Tibial artery (tissue), 4 donors: Measurements from ENCODE around the gene VSTM2L.
"Not testable (repeated sequence)": the region's sequence is repeated elsewhere in the genome, so short reads cannot be mapped to it uniquely, and the experiment has no call there.

Source experiments
- DNase-seq, 2 donors: peaks; one replicate each; pipeline ENCODE4 v3.0.0-alpha.2; 2019
- H3K27ac ChIP-seq, 2 donors: fragments of 200-600 bp; sonication (generic) in 1 of 2; 1 replicate in 1 of 2; 2 replicates in 1 of 2; pipeline ENCODE4 v1.5.1; 2018 to 2019; ENCODE audit warnings: mild to moderate bottlenecking in 1 of 2
- H3K27me3 ChIP-seq, 2 donors: fragments of 200-600 bp; sonication (generic) in 1 of 2; one replicate each; pipeline versions ENCODE4 v1.5.1 to v1.6.0; 2016 to 2019
- H3K36me3 ChIP-seq, 3 donors: fragments of 200-600 bp; sonication (generic) in 2 of 3; one replicate each; pipeline ENCODE4 v1.5.1; 2016 to 2019; ENCODE audit warnings: mild to moderate bottlenecking in 2 of 3
- H3K4me1 ChIP-seq, 4 donors: fragments of 200-600 bp; sonication (generic) in 2 of 4; 1 replicate in 3 of 4; 2 replicates in 1 of 4; pipeline ENCODE4 v1.5.1; 2016 to 2019
- H3K4me3 ChIP-seq, 2 donors: fragments of 200-600 bp; sonication (generic) in 1 of 2; 1 replicate in 1 of 2; 2 replicates in 1 of 2; pipeline ENCODE4 v1.5.1; 2018 to 2019; ENCODE audit warnings: mild to moderate bottlenecking in 2 of 2
- H3K9me3 ChIP-seq, 3 donors: fragments of 200-600 bp; sonication (generic) in 1 of 3; one replicate each; pipeline ENCODE4 v1.5.1; 2016 to 2019
- CTCF ChIP-seq, 2 experiments: fragments of 200-600 bp in 1 of 2; fragments of 450-650 bp in 1 of 2; IDR thresholded peaks; one replicate each; pipeline ENCODE4 v1.5.1; 2017 to 2019; ENCODE audit warnings: antibody characterized with exemption in 2 of 2, mild to moderate bottlenecking in 1 of 2, moderate library complexity in 1 of 2
- intact Hi-C: fragments of 100-400 bp; cut with DNase I; formaldehyde crosslinking; loops from one replicate; pipeline ENCODE4 v1.15.0; 2023; ENCODE audit warnings: low total_unique reads

Gene VSTM2L

GRCh38 chr20:37958856-37959520 lies 56.1 kb downstream of the VSTM2L start:
- intact Hi-C loops = no loop called here
- Histone ChIP-seq H3K36me3 (no peaks in the 10 kb centered on the region), H3K27me3 (no peaks in the 10 kb centered on the region), H3K27ac (no peak overlapping the region), H3K4me1 (no peaks in the 10 kb centered on the region), H3K9me3 (peaks cover 0 to 4% (median 0%) of the 10 kb centered on the region in 3 donors), H3K4me3 (no peak overlapping the region)
- peak in 1 of 2 donors; percentile 2 for DNase-seq
- no peak for TF ChIP-seq CTCF (IDR thresholded peaks at IDR 0.05)

DNA sequence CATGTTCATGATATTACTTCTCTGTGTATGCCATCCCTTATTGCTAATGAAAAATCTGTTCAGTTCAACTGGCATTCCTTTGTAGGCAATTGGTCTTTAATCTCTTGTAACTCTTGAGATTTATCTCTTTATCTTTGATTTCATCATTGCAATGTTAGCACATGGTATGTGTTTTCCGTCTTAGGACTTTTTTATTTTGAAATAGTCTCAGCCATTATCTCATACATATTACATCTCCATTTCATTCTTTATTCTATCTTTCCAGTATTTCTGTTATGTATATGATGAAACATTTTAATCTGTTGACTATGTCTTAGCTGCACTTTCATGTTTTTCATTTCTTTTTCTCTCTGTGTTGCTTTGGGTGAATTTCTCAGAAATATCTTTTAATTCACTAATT lies 58.1 kb downstream of the VSTM2L start:
- Histone ChIP-seq H3K4me3 (no peak overlapping the region), H3K27me3 (no peaks in the 10 kb centered on the region), H3K9me3 (peaks cover 0 to 4% (median 2%) of the 10 kb centered on the region in 3 donors), H3K27ac (no peak overlapping the region), H3K36me3 (no peaks in the 10 kb centered on the region), H3K4me1 (no peaks in the 10 kb centered on the region)
- no peak for TF ChIP-seq CTCF (IDR thresholded peaks at IDR 0.05)
- intact Hi-C loops = no loop called here
- DNase-seq = no peak

DNA sequence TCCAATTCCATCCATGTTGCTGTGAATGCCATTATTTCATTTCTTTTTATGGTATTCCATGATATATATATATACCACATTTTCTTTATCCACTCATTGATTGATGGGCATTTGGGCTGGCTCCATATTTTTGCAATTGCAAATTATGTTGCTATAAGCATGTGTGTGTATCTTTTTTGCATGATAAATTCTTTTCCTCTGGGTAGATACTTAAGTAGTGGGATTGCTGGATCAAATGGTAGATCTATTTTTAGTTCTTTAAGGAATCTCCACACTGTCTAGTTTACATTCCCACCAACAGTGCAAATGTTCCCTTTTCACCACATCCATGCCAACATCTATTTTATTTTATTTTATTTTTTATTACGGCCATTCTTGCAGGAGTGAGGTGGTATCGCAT lies 60.6 kb downstream of the VSTM2L start:
- peaks cover 0 to 20% (median 14%) of the 10 kb centered on the region in 3 donors for H3K9me3 ChIP-seq
- intact Hi-C loops, H3K36me3 ChIP-seq, DNase-seq, H3K4me1 ChIP-seq, H3K27me3 ChIP-seq, H3K4me3 ChIP-seq, H3K27ac ChIP-seq: not testable (repeated sequence)

DNA sequence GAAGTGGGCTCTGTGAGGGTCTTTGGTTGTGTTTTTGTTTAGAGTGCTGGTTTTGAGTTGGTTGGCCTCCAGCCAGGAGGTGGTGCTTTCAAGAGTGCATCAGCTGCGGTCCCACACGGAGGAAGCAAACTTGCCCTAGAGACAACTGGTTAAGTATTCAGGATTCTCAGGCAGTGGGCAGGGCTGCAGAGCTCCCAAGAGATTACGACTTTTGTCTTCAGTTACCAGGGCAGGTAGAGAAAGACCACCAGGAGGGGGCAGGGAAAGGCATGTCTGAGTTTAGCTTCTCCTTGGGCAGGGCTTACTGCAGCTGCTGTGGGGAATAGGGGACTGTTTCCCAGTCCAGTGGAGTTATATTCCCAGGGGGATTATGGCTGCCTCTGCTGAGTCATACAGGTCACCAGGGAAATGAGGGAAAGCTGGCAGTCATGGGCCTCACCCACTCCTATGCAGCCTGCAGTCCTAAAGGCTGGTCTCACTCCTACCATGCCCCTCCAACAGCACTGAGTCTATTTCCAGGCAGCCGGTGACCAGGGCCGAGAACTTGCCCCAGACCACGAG lies 66.0 kb downstream of the VSTM2L start:
- peaks cover 0 to 19% (median 3%) of the 10 kb centered on the region in 4 donors for H3K4me1 ChIP-seq
- no peak overlapping the region for H3K27ac ChIP-seq
- no peaks in the 10 kb centered on the region for H3K36me3 ChIP-seq
- no peak overlapping the region for H3K4me3 ChIP-seq
- intact Hi-C loops = no loop called here
- no peak for TF ChIP-seq CTCF (IDR thresholded peaks at IDR 0.05)
- H3K9me3 ChIP-seq = peaks cover 0 to 23% (median 17%) of the 10 kb centered on the region in 3 donors
- no peaks in the 10 kb centered on the region for H3K27me3 ChIP-seq
- DNase-seq = peak in 1 of 2 donors; percentile 71

GRCh38 chr20:37969949-37970855 lies 67.3 kb downstream of the VSTM2L start:
- H3K27me3 ChIP-seq = no peaks in the 10 kb centered on the region
- no peaks in the 10 kb centered on the region for H3K36me3 ChIP-seq
- H3K9me3 ChIP-seq = peaks cover 0 to 23% (median 17%) of the 10 kb centered on the region in 3 donors
- TF ChIP-seq CTCF (IDR thresholded peaks at IDR 0.05) = no peak
- H3K4me3 ChIP-seq = no peak overlapping the region
- peaks cover 0 to 19% (median 3%) of the 10 kb centered on the region in 4 donors for H3K4me1 ChIP-seq
- peak in 1 of 2 donors; percentile 2 for DNase-seq
- intact Hi-C loops = no loop called here
- no peak overlapping the region for H3K27ac ChIP-seq
